Erythroblast (primary cell): ENCODE results near the gene CCL20.

Source experiments
- DNase-seq, 2 experiments: peaks; one replicate each; lab custom pipeline; 2025; lab: John Stamatoyannopoulos, UW
- GATA1 ChIP-seq: IDR thresholded peaks from 2 replicates; pipeline ENCODE4 v1.6.1; 2011; ENCODE audit warnings: low read depth, mild to moderate bottlenecking, control low read depth, low read length, moderate library complexity
- POLR2A ChIP-seq: IDR thresholded peaks from 2 replicates; pipeline ENCODE4 v1.6.1; 2011; ENCODE audit warnings: mild to moderate bottlenecking, low read length

CCL20 gene

GRCh38 chr2:227862741-227863588 lies 49.3 kb downstream of the CCL20 start:
- no peak for DNase-seq
- TF ChIP-seq POLR2A, result no peak
- no peak for TF ChIP-seq GATA1

GRCh38 chr2:227864161-227864756 lies 50.6 kb downstream of the CCL20 start:
- no peak for TF ChIP-seq POLR2A
- no peak for TF ChIP-seq GATA1
- no peak for DNase-seq

GRCh38 chr2:227865291-227865690 lies 51.6 kb downstream of the CCL20 start:
- no peak for TF ChIP-seq POLR2A
- TF ChIP-seq GATA1, result no peak
- no peak for DNase-seq
